HG02840 (cell line): ENCODE measurements around the gene ZNF559.
A peak's percentile ranks its signal among the peaks of the same experiment; 100 is the strongest.
"Not testable (repeated sequence)": the region's sequence is repeated elsewhere in the genome, so short reads cannot be mapped to it uniquely, and the experiment has no call there.

Experiments
- ATAC-seq: cut with Tn5 transposase; IDR thresholded peaks from one replicate; pipeline ENCODE4 v1.9.1; 2021; ENCODE audit warnings: mild to moderate bottlenecking, moderate library complexity, moderate number of reproducible peaks; ENCODE audit not compliant: unreplicated experiment, low FRiP score

ZNF559 gene

GRCh38 chr19:9323919-9324583, at the start of gene ZNF559:
Gene ZNF559 (plus strand): TSS chr19:9324179. CDS start chr19:9338550, 14,371 bp downstream.
- peak; percentile 97 for ATAC-seq

GRCh38 chr19:9283485-9283884, 40.5 kb upstream of the ZNF559 start:
- not testable (repeated sequence) for ATAC-seq

DNA sequence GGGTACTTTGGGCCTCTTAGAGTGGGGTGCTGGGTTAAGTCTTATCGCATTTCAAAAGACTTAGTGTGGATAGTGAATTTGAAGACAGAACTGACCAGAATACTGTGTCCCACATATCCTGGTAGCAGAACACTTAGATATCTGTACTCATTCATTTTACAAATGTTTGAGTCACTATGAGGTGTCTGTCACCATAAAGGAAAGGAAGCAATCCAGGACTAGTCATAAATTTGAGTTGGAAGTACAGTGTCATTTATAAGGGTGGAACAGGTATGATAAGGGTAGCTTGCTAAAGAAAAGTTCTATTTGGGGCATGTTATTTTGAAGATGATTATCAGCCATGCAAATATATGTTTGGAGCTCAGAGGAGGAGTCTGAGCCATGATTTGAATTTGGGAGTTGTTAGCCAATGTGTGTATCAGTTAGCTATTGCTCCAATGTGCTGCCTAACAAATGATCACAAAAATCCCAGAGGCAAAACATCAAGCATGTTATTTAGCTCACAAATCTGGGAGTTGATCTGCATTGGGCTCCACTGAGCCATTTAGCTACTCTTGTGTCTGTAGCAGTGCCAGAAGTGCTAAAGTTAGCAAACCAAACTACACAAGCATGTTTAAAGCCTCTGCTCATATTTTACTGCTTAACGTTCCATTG, 34.6 kb upstream of the ZNF559 start:
- ATAC-seq: no peak

DNA sequence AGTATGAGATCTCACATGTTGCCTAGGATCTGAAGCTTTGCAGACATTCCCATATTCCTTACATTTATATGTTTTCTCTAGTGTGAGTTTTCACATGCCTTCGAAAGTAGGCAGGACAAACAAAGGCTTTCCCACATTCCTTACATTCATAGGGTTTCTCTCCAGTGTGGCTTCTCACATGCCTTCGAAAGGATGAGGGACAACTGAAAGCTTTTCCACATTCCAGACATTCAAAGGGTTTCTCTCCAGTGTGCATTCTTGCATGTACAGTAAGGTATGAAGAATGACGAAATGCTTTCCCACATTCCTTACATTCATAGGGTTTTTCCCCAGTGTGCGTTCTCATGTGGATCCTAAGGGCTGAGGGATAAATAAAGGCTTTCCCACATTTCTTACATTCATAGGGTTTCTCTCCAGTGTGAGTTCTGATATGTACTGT, 28.5 kb upstream of the ZNF559 start:
- ATAC-seq: no peak

- no peak for ATAC-seq
These were observed 27.6 kb upstream of the ZNF559 start for GRCh38 chr19:9296336-9296735.

DNA sequence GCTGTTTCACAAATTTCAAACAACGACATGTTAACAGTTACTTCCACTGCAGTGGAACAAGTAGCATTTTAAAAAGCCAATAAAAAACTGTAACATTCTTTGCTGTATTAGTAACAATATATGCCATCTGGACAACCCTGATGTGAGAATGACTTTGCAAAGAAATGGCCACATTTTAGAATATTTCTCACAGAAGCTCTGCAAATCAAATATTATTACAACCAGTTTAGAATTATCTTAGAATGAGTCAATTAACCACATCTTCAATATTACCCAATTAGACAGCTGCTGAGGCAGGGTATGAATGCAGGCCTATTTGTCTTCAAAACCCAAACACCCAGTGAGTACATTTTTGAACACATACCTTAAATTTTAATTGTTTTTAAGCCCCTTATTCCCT, 17.5 kb upstream of the ZNF559 start:
- ATAC-seq: no peak

DNA sequence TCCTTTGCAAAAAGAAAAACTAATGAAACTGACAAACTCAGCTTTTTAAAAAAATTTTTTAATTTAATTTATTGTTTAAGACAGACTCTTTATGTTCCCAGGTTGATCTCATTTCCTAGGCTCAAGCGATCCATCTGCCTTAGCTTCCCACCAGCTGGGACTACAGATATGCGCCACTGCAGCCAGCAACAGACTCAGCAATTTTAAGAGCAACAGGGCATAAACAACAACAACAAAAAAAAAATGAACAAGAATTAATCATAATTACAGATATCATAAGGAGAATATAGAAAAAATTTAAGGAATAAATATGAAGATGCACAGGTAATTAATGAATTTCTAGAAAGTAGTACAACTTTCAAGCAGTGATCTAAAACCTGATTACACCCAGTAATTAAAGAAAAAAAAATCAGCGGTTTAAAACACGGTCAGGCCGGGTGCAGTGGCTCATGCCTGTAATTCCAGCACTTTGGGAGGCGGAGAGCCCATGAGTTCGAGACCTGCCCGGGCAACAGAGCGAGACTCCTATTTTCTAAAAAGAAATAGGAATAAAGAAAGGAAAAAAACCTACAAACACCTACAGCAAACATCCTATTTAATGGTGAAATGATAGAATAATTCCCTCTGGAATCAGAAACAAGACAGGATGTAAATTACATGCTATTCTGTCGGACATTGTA, 15.7 kb upstream of the ZNF559 start:
- ATAC-seq: no peak

DNA sequence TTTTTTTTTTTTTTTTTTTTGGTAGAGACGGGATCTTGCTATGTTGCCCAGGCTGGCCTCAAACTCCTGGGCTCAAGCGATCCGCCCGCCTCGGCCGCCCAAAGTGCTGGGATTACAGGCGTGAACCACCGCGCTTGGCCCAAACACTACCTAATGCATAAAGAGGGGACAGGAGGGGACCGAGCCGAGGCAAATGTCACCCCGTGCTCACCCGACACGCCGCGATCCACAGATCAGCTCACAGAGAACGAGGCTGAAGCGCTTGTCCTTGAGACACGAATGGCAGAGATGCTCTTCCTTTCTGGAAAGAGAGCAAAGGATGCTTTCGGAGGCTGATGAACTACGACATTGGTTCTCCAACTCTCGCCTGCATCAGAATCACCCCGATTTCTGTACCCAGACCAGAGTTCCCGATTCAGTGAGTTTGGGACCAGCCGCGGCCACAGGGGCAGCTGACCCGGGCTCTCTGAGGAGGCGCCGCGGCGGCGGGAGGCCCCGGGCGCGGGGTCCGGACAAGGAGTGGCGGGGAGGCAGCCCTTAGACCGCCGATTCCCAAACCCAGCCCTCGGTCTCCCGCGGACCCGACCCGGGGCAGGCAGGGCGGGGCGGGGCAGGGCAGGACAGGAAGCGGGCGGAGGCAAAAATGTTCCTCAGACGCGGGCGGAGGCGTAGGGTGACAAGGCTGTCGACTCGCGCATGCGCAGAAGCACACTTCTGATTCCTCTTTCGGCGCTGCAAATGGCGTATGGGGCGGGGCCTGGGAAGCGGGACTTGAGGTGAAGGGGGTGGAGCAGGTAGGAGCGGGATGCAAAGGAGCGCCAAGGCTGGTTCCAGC, 14.6 kb upstream of the ZNF559 start, which contains the start of gene ZNF699:
TSS of gene ZNF699 (minus strand) at position 700 of the 835 bp plus-strand sequence. CDS start 4,719 bp downstream, outside the sequence.
- ATAC-seq: peak; percentile 89

- peak; percentile 59 for ATAC-seq
These were observed 14.0 kb upstream of the ZNF559 start for GRCh38 chr19:9309974-9310446.

GRCh38 chr19:9313756-9314155, 10.2 kb upstream of the ZNF559 start:
- no peak for ATAC-seq

DNA sequence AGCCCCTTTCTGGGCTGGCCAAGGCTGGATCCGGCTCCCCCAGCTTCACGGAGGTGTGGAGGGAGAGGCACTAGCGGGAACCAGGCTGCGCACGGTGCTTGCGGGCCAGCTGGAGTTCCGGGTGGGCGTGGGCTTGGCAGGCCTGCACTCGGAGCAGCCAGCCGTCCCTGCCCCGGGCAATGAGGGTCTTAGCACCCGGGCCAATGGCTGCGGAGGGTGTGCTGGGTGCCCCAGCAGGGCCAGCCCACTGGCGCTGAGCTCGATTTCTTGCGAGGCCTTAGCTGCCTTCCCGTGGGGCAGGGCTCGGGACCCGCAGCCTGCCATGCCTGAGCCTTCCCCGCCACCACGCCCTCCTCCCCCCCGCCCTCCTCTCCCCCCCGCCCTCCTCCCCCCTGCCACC, 2.6 kb upstream of the ZNF559 start:
- ATAC-seq: no peak

DNA sequence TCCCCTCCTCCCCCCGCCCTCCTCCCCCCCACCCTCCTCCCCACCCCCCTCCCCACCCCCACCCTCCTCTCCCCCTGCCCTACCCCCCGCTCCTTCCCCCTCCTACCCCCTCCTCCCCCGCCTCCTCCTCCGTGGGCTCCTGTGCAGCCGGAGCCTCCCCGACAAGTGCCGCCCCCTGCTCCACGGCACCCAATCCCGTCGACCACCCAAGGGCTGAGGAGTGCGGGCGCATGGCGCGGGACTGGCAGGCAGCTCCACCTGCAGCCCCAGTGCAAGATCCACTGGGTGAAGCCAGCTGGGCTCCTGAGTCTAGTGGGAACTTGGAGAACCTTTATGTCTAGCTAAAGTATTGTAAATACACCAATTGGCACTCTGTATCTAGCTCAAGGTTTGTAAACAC, 2.2 kb upstream of the ZNF559 start:
- not testable (repeated sequence) for ATAC-seq

- not testable (repeated sequence) for ATAC-seq
These were observed 1.8 kb upstream of the ZNF559 start for GRCh38 chr19:9322201-9322600.

GRCh38 chr19:9323557-9323918, 441 bp upstream of the ZNF559 start:
- ATAC-seq: peak; percentile 37

- no peak for ATAC-seq
These were observed 594 bp downstream of the ZNF559 start for GRCh38 chr19:9324584-9324962.

GRCh38 chr19:9329999-9330398, 6.0 kb downstream of the ZNF559 start:
- ATAC-seq: no peak

DNA sequence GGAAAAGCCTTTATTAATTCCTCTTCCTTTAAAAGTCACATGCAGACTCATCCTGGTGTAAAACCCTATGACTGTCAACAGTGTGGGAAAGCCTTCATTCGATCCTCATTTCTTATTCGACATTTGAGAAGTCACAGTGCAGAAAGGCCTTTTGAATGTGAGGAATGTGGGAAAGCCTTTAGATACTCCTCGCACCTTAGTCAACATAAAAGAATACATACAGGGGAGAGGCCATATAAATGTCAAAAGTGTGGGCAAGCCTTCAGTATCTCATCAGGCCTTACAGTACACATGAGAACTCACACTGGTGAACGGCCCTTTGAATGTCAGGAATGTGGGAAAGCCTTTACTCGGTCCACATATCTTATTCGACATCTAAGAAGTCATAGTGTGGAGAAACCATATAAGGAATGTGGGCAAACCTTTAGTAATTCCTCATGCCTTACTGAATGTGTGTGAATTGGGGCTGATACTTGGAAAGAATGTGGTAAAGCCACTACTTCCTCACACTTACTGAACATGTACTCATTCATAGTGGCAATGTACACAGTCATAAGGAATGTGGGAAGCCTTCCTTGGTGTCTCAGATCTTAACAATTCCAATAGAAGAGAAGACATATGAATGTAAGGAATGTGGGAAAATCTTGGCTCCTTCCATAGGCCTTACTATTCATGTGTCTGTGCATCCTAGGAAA, 18.8 kb downstream of the ZNF559 start:
- no peak for ATAC-seq

DNA sequence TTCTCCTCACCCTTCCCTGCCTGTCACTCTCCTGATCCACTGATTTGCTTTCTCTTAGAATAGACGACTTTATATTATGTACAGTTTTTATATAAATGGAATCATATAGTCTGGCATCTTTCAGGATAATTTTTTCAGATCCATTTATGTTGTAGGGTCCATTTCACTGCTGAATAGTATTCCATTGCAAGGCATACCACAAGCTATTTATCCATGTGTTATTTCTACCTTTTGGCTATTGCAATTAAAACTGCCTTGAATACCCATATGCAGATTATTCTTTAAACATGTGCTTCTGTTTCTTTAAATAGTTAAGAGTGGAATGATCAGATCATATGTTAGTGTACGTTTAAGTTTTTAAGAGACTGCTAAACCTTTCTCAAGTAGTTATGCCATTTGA, 21.0 kb downstream of the ZNF559 start:
- ATAC-seq: no peak

- no peak for ATAC-seq
These were observed 24.3 kb downstream of the ZNF559 start for GRCh38 chr19:9348253-9348652.

DNA sequence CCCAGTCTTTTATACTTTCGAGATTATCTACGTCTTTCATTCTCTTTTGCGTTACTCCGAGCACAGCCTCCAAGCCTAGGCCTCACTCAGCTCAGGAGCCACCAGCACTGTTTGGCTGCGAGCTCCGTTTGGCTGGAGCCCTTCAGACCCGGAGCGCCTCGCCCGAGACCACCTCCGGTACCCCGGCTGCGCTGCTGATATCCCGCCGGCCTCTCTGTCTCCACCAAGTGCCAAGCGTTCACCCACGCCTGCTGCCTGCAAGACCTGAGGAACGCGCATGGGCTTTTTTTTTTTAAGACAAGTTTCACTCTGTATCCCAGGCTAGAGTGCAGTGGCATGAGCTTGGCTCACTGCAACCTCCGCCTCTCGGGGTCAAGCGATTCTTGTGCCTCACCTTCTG, 24.7 kb downstream of the ZNF559 start:
- ATAC-seq: no peak
